H7 (cell line): Measurements from ENCODE around the gene SPTBN4. TPM values are rescaled to one million over a fixed set of nuclear protein-coding genes. Genes with fewer than 3 reads are reported as not detected.

ENCODE experiments used
- DNase-seq: peaks from one replicate; pipeline ENCODE4 v3.0.0; 2012
- H3K27me3 ChIP-seq: 2 replicates; pipeline ENCODE4 v1.6.0; 2011; ENCODE audit warnings: mild to moderate bottlenecking, low read length; ENCODE audit not compliant: control insufficient read depth, insufficient read depth
- H3K36me3 ChIP-seq: replicated peaks from 2 replicates; pipeline ENCODE4 v1.5.1; 2011; ENCODE audit warnings: low read length; ENCODE audit not compliant: control insufficient read depth, insufficient read depth
- H3K4me3 ChIP-seq: 2 replicates; pipeline ENCODE4 v1.5.1; 2011; ENCODE audit warnings: low read depth, mild to moderate bottlenecking, control low read depth, low read length, moderate library complexity; ENCODE audit not compliant: insufficient read depth
- total RNA-seq: library from RNA; depleted of rRNA; stranded (reverse); fragments of >200 nt; shearing (Covaris generic); gene quantifications from 2 replicates; pipeline ENCODE4 v1.2.3, GENCODE V29; 2014

SPTBN4 gene
- total RNA-seq, 1 experiment from 2014 or later: 1.1 TPM

DNA sequence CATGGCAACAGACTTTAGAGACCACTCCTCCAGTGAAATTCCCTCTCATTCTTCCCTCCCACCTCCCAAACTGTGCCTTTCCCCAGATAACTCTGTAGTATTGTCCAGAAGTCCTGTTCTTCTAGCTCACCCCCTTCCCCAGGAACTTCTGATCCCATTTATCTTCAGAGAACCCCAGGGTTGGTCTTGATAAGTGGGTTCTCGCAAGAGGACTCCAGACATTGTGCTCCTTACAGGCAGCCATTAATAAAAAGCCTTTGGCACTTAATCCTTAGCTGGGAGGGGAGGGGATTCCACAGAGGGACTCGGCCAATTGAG lies 136.2 kb downstream of the SPTBN4 start:
- peaks cover 68% of the 10 kb centered on the region for H3K27me3 ChIP-seq
- H3K36me3 ChIP-seq: no peaks in the 10 kb centered on the region
- no peak overlapping the region for H3K4me3 ChIP-seq
- no peak for DNase-seq

DNA sequence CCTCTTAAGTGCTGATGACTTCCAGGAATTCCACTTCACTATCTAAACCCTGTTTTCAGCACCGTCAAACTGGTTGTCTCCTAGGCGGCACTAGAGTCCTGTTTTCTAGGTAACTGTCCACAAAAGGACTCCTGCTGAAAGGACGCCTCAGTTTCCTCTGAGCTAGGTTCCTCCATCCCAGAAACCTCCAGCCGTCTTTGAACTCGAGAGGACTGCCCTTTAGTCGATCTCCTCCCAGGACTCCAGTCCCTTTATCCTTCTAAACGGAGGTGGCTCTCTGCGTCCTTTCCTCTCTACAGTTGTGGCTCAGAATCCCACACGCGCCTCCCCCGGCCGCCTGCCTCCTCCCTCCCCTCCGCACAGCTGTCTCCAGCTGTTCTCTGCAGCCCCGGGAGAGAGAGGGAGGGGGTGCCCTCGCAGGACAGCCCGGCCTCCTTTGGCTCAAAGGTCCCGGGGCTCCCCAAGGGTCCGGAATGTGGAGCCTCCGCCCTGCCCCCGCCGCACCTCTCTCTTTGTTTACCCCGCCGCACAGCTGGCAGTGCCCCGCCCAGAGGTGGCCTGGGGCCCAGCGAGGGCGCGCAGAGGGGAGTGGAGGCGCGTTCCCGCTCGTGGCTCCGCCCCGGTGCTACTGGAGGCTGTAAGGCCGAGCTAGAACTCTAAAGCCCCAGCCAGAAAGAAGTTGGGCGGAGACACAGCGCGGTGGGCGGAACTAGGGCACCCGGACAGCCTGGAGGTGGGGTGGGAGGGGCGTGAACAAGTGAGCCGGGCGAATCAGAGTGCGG lies 136.8 kb downstream of the SPTBN4 start:
- peaks cover 74% of the 10 kb centered on the region for H3K27me3 ChIP-seq
- peak overlapping the region; percentile 47 for H3K4me3 ChIP-seq
- peak; percentile 96 for DNase-seq
- no peaks in the 10 kb centered on the region for H3K36me3 ChIP-seq

- Histone ChIP-seq H3K27me3 (peaks cover 75% of the 10 kb centered on the region), H3K36me3 (no peaks in the 10 kb centered on the region), H3K4me3 (no peak overlapping the region)
- no peak for DNase-seq
Measured at GRCh38 chr19:40604171-40604646, 137.4 kb downstream of the SPTBN4 start.

DNA sequence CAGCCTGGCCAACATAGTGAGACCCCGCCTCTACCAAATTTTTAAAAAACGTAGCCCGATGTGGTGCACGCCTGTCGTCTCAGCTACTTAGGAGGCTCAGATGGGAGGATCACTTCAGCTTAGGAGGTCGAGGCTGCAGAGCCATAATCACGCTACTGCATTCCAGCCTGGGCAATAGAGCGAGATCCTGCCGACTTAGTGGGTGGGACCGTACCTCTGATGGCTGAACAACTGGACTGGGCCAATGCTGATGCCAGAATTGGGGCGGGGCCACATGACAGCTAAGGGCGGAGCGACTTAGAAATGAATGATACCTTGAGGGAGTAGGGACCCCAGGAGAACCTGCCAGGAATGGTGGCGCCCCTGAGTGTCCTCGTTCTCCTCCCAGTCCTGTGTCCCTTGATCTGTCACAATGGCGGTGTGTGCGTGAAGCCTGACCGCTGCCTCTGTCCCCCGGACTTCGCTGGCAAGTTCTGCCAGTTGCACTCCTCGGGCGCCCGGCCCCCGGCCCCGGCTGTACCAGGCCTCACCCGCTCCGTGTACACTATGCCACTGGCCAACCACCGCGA lies 137.9 kb downstream of the SPTBN4 start:
- H3K27me3 ChIP-seq: peaks cover 76% of the 10 kb centered on the region
- peak; percentile 59 for DNase-seq
- no peaks in the 10 kb centered on the region for H3K36me3 ChIP-seq
- peak overlapping the region; percentile 56 for H3K4me3 ChIP-seq

GRCh38 chr19:40605216-40605971 lies 138.6 kb downstream of the SPTBN4 start:
- peak; percentile 88 for DNase-seq
- Histone ChIP-seq H3K4me3 (peak overlapping the region; percentile 56), H3K36me3 (no peaks in the 10 kb centered on the region), H3K27me3 (peaks cover 71% of the 10 kb centered on the region)

- Histone ChIP-seq H3K27me3 (peaks cover 73% of the 10 kb centered on the region), H3K36me3 (no peaks in the 10 kb centered on the region), H3K4me3 (no peak overlapping the region)
- DNase-seq: peak; percentile 68
Measured at GRCh38 chr19:40607311-40608239, 140.8 kb downstream of the SPTBN4 start.

DNA sequence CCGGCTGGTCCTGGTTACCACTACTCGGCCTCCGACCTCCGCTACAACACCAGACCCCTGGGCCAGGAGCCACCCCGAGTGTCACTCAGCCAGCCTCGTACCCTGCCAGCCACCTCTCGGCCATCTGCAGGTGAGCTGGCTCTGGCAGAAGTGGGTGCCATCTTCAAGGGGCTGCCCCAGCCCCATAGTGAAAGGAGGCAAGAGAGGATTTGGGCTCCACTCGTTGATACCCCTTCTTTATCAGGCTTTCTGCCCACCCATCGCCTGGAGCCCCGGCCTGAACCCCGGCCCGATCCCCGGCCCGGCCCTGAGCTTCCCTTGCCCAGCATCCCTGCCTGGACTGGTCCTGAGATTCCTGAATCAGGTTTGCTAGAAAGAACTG lies 141.4 kb downstream of the SPTBN4 start:
- Histone ChIP-seq H3K4me3 (no peak overlapping the region), H3K36me3 (no peaks in the 10 kb centered on the region), H3K27me3 (peaks cover 68% of the 10 kb centered on the region)
- DNase-seq: no peak

DNA sequence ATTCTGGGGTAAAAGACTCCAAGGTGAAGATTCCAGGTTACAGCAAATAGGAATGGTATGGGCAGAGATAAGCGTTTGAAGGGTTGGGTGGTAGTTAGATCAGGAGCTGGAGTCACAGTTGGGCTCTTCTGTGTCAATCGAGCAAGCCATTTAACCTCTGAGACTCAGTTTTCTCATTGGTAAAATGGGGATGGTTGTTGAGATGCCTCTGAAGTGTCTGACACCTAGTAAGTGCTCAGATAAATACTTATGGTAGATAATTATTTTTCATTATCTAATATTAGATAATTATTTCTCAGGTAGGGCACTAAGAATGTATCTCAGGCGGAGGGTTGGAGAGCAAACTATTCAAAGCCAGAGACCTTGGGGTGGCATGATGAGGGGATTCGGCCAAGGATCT lies 142.2 kb downstream of the SPTBN4 start:
- DNase-seq: no peak
- Histone ChIP-seq H3K36me3 (no peaks in the 10 kb centered on the region), H3K27me3 (peaks cover 68% of the 10 kb centered on the region), H3K4me3 (peak overlapping the region; percentile 57)

GRCh38 chr19:40609561-40610395 lies 143.0 kb downstream of the SPTBN4 start:
- DNase-seq: peak; percentile 100
- no peaks in the 10 kb centered on the region for H3K36me3 ChIP-seq
- H3K4me3 ChIP-seq: peak overlapping the region; percentile 57
- peaks cover 63% of the 10 kb centered on the region for H3K27me3 ChIP-seq

- Histone ChIP-seq H3K4me3 (peak overlapping the region; percentile 27), H3K36me3 (no peaks in the 10 kb centered on the region), H3K27me3 (peaks cover 57% of the 10 kb centered on the region)
- DNase-seq: no peak
Measured at GRCh38 chr19:40610396-40611064, 143.7 kb downstream of the SPTBN4 start.

DNA sequence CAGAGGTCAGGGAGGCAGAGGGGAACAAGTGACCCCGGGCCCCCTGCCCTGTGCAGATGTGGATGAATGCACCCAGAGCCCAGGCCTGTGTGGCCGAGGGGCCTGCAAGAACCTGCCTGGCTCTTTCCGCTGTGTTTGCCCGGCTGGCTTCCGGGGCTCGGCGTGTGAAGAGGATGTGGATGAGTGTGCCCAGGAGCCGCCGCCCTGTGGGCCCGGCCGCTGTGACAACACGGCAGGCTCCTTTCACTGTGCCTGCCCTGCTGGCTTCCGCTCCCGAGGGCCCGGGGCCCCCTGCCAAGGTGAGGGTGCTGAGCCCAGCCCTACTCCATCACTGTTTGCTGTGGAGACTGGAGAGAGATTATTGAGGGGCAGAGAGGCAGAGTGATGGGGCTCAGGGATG lies 144.3 kb downstream of the SPTBN4 start:
- Histone ChIP-seq H3K36me3 (peaks cover 2% of the 10 kb centered on the region), H3K4me3 (no peak overlapping the region), H3K27me3 (peaks cover 56% of the 10 kb centered on the region)
- no peak for DNase-seq

- no peak for DNase-seq
- Histone ChIP-seq H3K27me3 (peaks cover 49% of the 10 kb centered on the region), H3K36me3 (peaks cover 2% of the 10 kb centered on the region), H3K4me3 (no peak overlapping the region)
Measured at GRCh38 chr19:40611900-40612698, 145.3 kb downstream of the SPTBN4 start.
